AG09309 (cell line): Measurements from ENCODE around the gene ATP13A5.

Experiments used
- DNase-seq: peaks from one replicate; pipeline ENCODE4 v3.0.0-alpha.2; 2010; ENCODE audit warnings: low read depth
- H3K4me3 ChIP-seq: 2 replicates; pipeline ENCODE4 v1.5.1; 2011; ENCODE audit warnings: mild to moderate bottlenecking, low read depth, low read length, moderate library complexity; ENCODE audit not compliant: control insufficient read depth
- TF ChIP-seq, protein P1 (sequence below): IDR thresholded peaks from 2 replicates; pipeline ENCODE4 v1.5.1; 2011; ENCODE audit warnings: mild to moderate bottlenecking, low read depth, low read length, inconsistent platforms; ENCODE audit not compliant: insufficient read depth, control insufficient read depth; ENCODE audit errors: missing control alignments

Gene ATP13A5

DNA sequence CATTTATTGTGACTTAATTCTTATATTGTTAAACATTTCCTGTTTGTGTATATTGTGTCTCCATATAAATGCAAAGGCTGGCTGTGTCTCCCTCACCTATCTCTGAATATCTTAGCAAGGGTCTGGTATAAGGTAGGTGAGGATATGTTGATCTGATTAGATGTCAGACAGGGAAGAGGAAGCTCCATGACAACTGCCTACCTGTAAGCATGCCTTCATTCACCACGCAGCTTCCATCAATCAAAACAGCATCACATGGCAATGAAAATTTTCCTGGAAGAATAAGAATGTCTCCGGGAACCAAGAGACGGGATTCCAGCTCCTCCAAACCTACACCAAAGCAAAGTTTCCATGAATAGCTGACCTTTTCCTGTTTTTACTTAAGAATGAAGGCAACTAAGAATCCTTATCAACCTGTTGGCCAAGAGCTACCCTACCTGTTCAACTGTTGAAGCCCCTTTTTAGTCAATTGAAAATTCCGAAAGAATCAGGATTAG is 34.8 kb downstream of the ATP13A5 start:
- no peak for DNase-seq
- TF ChIP-seq, protein P1, sequence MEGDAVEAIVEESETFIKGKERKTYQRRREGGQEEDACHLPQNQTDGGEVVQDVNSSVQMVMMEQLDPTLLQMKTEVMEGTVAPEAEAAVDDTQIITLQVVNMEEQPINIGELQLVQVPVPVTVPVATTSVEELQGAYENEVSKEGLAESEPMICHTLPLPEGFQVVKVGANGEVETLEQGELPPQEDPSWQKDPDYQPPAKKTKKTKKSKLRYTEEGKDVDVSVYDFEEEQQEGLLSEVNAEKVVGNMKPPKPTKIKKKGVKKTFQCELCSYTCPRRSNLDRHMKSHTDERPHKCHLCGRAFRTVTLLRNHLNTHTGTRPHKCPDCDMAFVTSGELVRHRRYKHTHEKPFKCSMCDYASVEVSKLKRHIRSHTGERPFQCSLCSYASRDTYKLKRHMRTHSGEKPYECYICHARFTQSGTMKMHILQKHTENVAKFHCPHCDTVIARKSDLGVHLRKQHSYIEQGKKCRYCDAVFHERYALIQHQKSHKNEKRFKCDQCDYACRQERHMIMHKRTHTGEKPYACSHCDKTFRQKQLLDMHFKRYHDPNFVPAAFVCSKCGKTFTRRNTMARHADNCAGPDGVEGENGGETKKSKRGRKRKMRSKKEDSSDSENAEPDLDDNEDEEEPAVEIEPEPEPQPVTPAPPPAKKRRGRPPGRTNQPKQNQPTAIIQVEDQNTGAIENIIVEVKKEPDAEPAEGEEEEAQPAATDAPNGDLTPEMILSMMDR, result no peak
- no peak overlapping the region for H3K4me3 ChIP-seq

DNA sequence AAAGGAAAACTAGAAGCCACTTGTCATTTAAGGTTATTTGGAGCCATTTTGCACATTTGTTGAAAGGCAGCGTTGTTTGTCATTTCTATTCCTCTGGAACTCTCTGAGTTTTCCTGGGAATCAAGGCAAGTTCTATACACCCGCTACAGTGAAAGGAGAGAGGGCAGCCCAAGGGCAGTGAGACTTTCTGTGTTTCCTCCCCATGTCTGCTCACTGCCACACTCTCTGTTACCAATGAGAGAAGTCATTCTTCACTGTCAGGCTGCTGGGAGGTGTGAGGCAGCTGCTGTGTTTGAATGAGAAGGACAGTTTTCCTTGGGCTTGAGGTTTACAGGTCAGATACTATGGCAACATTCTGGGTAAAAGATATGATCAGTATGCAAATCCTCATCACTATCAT is 36.0 kb downstream of the ATP13A5 start:
- no peak for DNase-seq
- no peak overlapping the region for H3K4me3 ChIP-seq
- TF ChIP-seq, protein P1, result no peak

DNA sequence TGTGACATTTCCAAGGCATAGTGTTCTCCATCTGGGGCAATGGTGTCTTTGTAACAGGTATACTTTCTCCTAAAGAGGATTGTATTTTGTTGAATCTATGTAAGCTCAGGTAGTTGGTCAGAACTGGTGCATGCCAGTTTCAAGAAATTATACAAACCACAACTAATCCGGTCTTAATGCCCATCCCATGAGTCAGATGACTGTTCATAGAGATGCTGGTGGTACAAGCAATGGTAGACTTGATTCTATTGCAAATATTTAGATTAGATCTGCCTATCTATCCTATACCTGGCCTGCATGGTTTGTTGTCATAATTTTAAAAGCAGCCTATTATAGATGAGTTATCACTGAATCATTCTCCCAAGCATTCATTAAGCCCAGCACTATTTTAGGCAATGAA is 43.5 kb downstream of the ATP13A5 start:
- DNase-seq, result no peak
- TF ChIP-seq, protein P1, result no peak

GRCh38 chr3:193333229-193333628 is 45.3 kb downstream of the ATP13A5 start:
- TF ChIP-seq, protein P1, result no peak
- no peak overlapping the region for H3K4me3 ChIP-seq

More for the DNA sequence above, 43.5 kb downstream of the ATP13A5 start:
- no peak overlapping the region for H3K4me3 ChIP-seq

GRCh38 chr3:193330555-193331204 is 47.9 kb downstream of the ATP13A5 start:
- TF ChIP-seq, protein P1, result no peak
- no peak for DNase-seq
- H3K4me3 ChIP-seq, result no peak overlapping the region

More at GRCh38 chr3:193333229-193333628, 45.3 kb downstream of the ATP13A5 start:
- no peak for DNase-seq

GRCh38 chr3:193317682-193318300 is 60.8 kb downstream of the ATP13A5 start:
- TF ChIP-seq, protein P1, result no peak
- no peak overlapping the region for H3K4me3 ChIP-seq
- DNase-seq, result no peak

DNA sequence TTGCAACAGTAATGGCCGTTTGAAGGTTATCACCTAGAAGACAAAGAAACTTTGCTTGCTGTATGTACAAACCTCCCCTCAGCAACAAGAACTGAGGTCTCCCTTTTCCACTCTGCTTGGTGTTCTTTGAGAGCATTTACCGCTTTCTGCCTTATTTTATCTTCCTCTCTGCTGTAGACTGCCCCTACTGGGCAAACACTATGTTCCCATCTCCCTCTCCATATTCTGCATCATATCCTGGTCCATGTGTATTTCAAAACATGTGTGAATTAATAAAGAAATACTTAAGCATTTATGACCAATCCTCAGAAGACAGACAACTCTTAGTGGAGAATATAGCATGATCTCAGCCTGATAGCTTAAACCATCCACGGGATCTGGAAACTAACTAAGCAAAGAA is 64.4 kb downstream of the ATP13A5 start:
- H3K4me3 ChIP-seq, result no peak overlapping the region
- no peak for DNase-seq
- TF ChIP-seq, protein P1, result no peak
